ENCODE results near the gene SMAD6. TPM values are rescaled to one million over a fixed set of nuclear protein-coding genes. Genes with fewer than 3 reads are reported as not detected.

SMAD6 gene
- total and polyA plus RNA-seq, 2 of the 4 experiments (the other 2 are of a cell fraction), result 4.8 to 8.5 TPM

DNA sequence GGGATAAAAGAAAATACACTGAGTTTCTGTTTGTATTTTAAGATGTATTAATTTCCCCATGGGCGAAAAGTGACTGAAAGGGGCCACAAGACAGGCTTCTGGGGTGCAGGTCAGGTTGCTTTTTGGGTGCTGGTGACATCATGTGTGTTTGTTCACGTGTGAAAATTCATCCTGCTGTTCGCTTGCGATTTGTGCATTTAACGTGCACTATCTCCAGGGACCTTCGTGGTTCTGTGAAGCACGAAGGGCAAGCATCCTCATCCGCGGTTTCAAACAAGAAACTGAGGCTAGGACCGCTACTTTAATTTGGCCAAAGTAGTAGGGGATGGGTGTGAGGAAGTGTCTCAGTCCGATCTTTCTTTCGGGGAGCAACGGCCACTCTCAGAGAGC, 1.6 kb upstream of the SMAD6 start:
- Histone ChIP-seq H3K4me3 (ENCODE audit: insufficient read depth, low read depth, low read length) (peak overlapping the region; percentile 57), H3K27me3 (ENCODE audit: control insufficient read depth, insufficient read depth, low read length) (no peaks in the 10 kb centered on the region), H3K9me3 (ENCODE audit: control insufficient read depth, insufficient read depth, low read length) (no peaks in the 10 kb centered on the region), H4K5ac (ENCODE audit: low read depth, low read length) (peak overlapping the region; percentile 0; the same call in 1 of the 2 replicates), H3K36me3 (ENCODE audit: control insufficient read depth, insufficient read depth, low read length) (no peaks in the 10 kb centered on the region), H3K4ac (ENCODE audit: low read depth, low read length) (peak overlapping the region; percentile 76), H3K4me2 (ENCODE audit: low read depth, low read length) (peak overlapping the region; percentile 94), H3K79me1 (ENCODE audit: low read depth in 1 of 2, low read length in 2 of 2) (peaks cover 0 to 16% of the 10 kb centered on the region in 2 experiments; a peak in 2 of 4 replicates), H2BK20ac (ENCODE audit: low read depth, low read length) (no peak overlapping the region), H2AK9ac (replicated peaks; ENCODE audit: low read depth, low read length, poor library complexity) (peak overlapping the region; percentile 1), H2BK15ac (ENCODE audit: low read depth, low read length) (0 out of 3 replicates have a peak overlapping the region, but pooled peaks have one; percentile 5), H3K18ac (ENCODE audit: low read depth, low read length) (peak overlapping the region; percentile 5; the same call in 1 of the 2 replicates), H4K91ac (ENCODE audit: insufficient read depth, low read depth, low read length) (peak overlapping the region; percentile 9; the same call in 1 of the 2 replicates), H3K56ac (ENCODE audit: extremely low read depth, insufficient read depth, low read length) (peak overlapping the region; percentile 50; the same call in 1 of the 2 replicates), H2BK5ac (ENCODE audit: low read depth, low read length, poor library complexity, severe bottlenecking) (no peak overlapping the region), H3K27ac (ENCODE audit: insufficient read depth, low read length) (peak overlapping the region; percentile 24; the same call in 1 of the 2 replicates), H3K9ac (ENCODE audit: low read depth, low read length) (peak overlapping the region; percentile 44), H2AK5ac (ENCODE audit: low read depth, low read length) (peak overlapping the region; percentile 49; the same call in 1 of the 2 replicates), H2BK120ac (ENCODE audit: low read depth, low read length) (peak overlapping the region; percentile 49; the same call in 1 of the 2 replicates), H3K14ac (replicated peaks; ENCODE audit: low read depth, low read length) (peak overlapping the region; percentile 20; the same call in 1 of the 2 replicates), H4K8ac (ENCODE audit: low read depth in 2 of 2, low read length in 2 of 2) (peak overlapping the region; percentile 11 to 81; a peak in 3 of 4 replicates), H3K4me1 (ENCODE audit: control insufficient read depth, insufficient read depth, low read length) (peaks cover 4% of the 10 kb centered on the region), H3K9me1 (ENCODE audit: insufficient read depth, low read length) (no peaks in the 10 kb centered on the region), H4K20me1 (ENCODE audit: insufficient read depth, low read length) (peaks cover 22% of the 10 kb centered on the region), H2AFZ (replicated peaks; ENCODE audit: low read length, poor library complexity) (peak overlapping the region; percentile 95), H3K23ac (ENCODE audit: low read depth, low read length) (0 out of 2 replicates have a peak overlapping the region, but pooled peaks have one; percentile 58)
- DNase-seq (no peak), ATAC-seq (ENCODE audit: low read depth) (no peak)
- intact Hi-C loops (cut with micrococcal nuclease) (loop anchor here (5.0 to 10.0 kb wide), 2 partner anchors 47 to 196 kb away; partner anchors contain the start of genes RPL4 and ZWILCH), in situ Hi-C loops (cut with MboI; ENCODE audit: low sequenced_read_pairs) (loop anchor here (25.0 kb wide), 1 partner anchor 137 kb away; no protein-coding TSS in a partner anchor), dilution Hi-C loops (cut with HindIII; ENCODE audit: low sequenced_read_pairs, unreplicated experiment) (no loop called here)
- POLR2A ChIA-PET (ENCODE audit: unreplicated experiment), result interaction anchor here (0.5 to 0.6 kb wide), 2 partner anchors 28 to 318 kb away, joined by 3 to 5 read pairs; no protein-coding TSS in a partner anchor
- no TSS peak for BruUV-seq (replicated peaks)
- CTCF ChIA-PET, result no interaction called here
- WGBS, 2 experiments (ENCODE audit: extremely low coverage in 2 of 2, insufficient read length in 1 of 2), result 43% methylated on average over 5 of the region's 13 CpGs; no CpG with 5 or more reads in 1 of the 2 experiments
- no peak for TF ChIP-seq CHD1 (IDR thresholded peaks at IDR 0.05; ENCODE audit: low read depth, low read length)
- TF ChIP-seq CEBPB (IDR thresholded peaks at IDR 0.05; ENCODE audit: low read depth, low read length), result no peak
- no peak for TF ChIP-seq MAZ (IDR thresholded peaks at IDR 0.05; ENCODE audit: borderline replicate concordance, low read depth, low read length)
- TF ChIP-seq, protein P1, sequence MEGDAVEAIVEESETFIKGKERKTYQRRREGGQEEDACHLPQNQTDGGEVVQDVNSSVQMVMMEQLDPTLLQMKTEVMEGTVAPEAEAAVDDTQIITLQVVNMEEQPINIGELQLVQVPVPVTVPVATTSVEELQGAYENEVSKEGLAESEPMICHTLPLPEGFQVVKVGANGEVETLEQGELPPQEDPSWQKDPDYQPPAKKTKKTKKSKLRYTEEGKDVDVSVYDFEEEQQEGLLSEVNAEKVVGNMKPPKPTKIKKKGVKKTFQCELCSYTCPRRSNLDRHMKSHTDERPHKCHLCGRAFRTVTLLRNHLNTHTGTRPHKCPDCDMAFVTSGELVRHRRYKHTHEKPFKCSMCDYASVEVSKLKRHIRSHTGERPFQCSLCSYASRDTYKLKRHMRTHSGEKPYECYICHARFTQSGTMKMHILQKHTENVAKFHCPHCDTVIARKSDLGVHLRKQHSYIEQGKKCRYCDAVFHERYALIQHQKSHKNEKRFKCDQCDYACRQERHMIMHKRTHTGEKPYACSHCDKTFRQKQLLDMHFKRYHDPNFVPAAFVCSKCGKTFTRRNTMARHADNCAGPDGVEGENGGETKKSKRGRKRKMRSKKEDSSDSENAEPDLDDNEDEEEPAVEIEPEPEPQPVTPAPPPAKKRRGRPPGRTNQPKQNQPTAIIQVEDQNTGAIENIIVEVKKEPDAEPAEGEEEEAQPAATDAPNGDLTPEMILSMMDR (conservative IDR thresholded peaks at IDR 0.05; ENCODE audit: low read depth, low read length), result no peak
- TF ChIP-seq RFX5 (IDR thresholded peaks at IDR 0.05; ENCODE audit: low read depth, low read length), result no peak
- TF ChIP-seq NFE2L2 (IDR thresholded peaks at IDR 0.05; ENCODE audit: low read depth, low read length), result no peak
- TF ChIP-seq SMC3 (IDR thresholded peaks at IDR 0.05; ENCODE audit: low read depth, low read length), result no peak
- no peak for TF ChIP-seq FOS (IDR thresholded peaks at IDR 0.05; ENCODE audit: low read depth, low read length)
- TF ChIP-seq POLR2A (IDR thresholded peaks at IDR 0.05; ENCODE audit: low read depth, low read length), result no peak
- TF ChIP-seq RCOR1 (IDR thresholded peaks at IDR 0.05; ENCODE audit: insufficient replicate concordance, low read length), result no peak
- TF ChIP-seq MAFK (IDR thresholded peaks at IDR 0.05; ENCODE audit: low read depth, low read length), result no peak
- TF ChIP-seq, protein P2, sequence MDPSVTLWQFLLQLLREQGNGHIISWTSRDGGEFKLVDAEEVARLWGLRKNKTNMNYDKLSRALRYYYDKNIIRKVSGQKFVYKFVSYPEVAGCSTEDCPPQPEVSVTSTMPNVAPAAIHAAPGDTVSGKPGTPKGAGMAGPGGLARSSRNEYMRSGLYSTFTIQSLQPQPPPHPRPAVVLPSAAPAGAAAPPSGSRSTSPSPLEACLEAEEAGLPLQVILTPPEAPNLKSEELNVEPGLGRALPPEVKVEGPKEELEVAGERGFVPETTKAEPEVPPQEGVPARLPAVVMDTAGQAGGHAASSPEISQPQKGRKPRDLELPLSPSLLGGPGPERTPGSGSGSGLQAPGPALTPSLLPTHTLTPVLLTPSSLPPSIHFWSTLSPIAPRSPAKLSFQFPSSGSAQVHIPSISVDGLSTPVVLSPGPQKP (IDR thresholded peaks at IDR 0.05; ENCODE audit: borderline replicate concordance, low read depth, low read length), result no peak
- TF ChIP-seq MXI1 (IDR thresholded peaks at IDR 0.05; ENCODE audit: borderline replicate concordance, low read depth, low read length), result no peak
- no peak for TF ChIP-seq BHLHE40 (IDR thresholded peaks at IDR 0.05; ENCODE audit: low read depth, low read length)
- no peak for TF ChIP-seq RAD21 (IDR thresholded peaks at IDR 0.05; ENCODE audit: low read length)

All from IMR-90 (cell line).